HUES64 (cell line): ENCODE data around the gene CYP20A1. TPM values are rescaled to one million over a fixed set of nuclear protein-coding genes. Genes with fewer than 3 reads are reported as not detected.
"Not testable (repeated sequence)": the region's sequence is repeated elsewhere in the genome, so short reads cannot be mapped to it uniquely, and the experiment has no call there.

Source experiments
- H3K27ac ChIP-seq: 2 replicates; pipeline ENCODE4 v1.7.0; 2013; ENCODE audit warnings: low read depth, low read length, inconsistent platforms
- H3K27me3 ChIP-seq: 2 replicates; pipeline ENCODE4 v1.6.1; 2013; ENCODE audit warnings: mild to moderate bottlenecking, low read length; ENCODE audit not compliant: insufficient read depth
- H3K36me3 ChIP-seq: 2 replicates; pipeline ENCODE4 v1.6.1; 2013; ENCODE audit warnings: mild to moderate bottlenecking, low read length; ENCODE audit not compliant: insufficient read depth
- H3K4me1 ChIP-seq: 2 replicates; pipeline ENCODE4 v1.6.1; 2013; ENCODE audit warnings: mild to moderate bottlenecking, low read length, moderate library complexity; ENCODE audit not compliant: insufficient read depth
- H3K4me3 ChIP-seq: 2 replicates; pipeline ENCODE4 v1.5.1; 2013; ENCODE audit warnings: mild to moderate bottlenecking, low read length, moderate library complexity
- H3K9ac ChIP-seq: 2 replicates; pipeline ENCODE4 v1.6.1; 2013; ENCODE audit warnings: mild to moderate bottlenecking, low read depth, low read length
- H3K9me3 ChIP-seq: 2 replicates; pipeline ENCODE4 v1.6.1; 2013; ENCODE audit warnings: low read depth, low read length; ENCODE audit not compliant: insufficient read depth
- WGBS: fragments of 150-250, 120-280 bp; methylation state at CpG from one replicate; pipeline ENCODE4 v1.1.7; 2013; ENCODE audit warnings: missing lambda C conversion rate; 5-methylcytosine and 5-hydroxymethylcytosine counted together
- polyA plus RNA-seq, 2 experiments: library from polyadenylated mRNA; stranded (reverse); fragments of 50-300 nt; gene quantifications; one replicate each; pipeline ENCODE4 v1.2.3, GENCODE V29; 2013

CYP20A1 gene, protein sequence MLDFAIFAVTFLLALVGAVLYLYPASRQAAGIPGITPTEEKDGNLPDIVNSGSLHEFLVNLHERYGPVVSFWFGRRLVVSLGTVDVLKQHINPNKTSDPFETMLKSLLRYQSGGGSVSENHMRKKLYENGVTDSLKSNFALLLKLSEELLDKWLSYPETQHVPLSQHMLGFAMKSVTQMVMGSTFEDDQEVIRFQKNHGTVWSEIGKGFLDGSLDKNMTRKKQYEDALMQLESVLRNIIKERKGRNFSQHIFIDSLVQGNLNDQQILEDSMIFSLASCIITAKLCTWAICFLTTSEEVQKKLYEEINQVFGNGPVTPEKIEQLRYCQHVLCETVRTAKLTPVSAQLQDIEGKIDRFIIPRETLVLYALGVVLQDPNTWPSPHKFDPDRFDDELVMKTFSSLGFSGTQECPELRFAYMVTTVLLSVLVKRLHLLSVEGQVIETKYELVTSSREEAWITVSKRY
- 10.4 TPM for polyA plus RNA-seq (2013, experiment 1 of 2)
- 12.9 TPM for polyA plus RNA-seq (2013, experiment 2 of 2)

- no peaks in the 10 kb centered on the region for H3K9me3 ChIP-seq
- H3K27ac ChIP-seq = peak within 1 kb of the TSS; percentile 95
- H3K36me3 ChIP-seq = peaks cover 6% of the 10 kb centered on the region; the same call in 1 of the 2 replicates
- H3K4me1 ChIP-seq = no peaks in the 10 kb centered on the region
- peak within 1 kb of the TSS; percentile 91 for H3K9ac ChIP-seq
- H3K27me3 ChIP-seq = no peaks in the 10 kb centered on the region
- WGBS = under 1% methylated on average over 80 of the region's 80 CpGs
- H3K4me3 ChIP-seq = peak within 1 kb of the TSS; percentile 81
Measured at GRCh38 chr2:203238704-203239526, at the start of gene CYP20A1. CYP20A1 (plus strand) TSS chr2:203239018; CDS start chr2:203239063, 45 bp downstream.

DNA sequence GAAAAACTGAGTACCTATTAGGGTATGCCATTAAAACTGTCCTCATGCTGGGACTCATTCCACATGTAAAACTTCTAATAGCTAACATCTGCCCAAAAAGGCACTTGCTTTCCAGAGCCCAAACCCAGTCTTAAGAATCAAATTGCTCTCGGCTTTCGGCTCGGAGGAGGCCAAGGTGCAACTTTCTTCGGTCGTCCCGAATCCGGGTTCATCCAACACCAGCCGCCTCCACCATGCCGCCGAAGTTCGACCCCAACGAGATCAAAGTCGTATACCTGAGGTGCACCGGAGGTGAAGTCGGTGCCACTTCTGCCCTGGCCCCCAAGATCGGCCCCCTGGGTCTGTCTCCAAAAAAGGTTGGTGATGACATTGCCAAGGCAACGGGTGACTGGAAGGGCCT, 48.3 kb upstream of the CYP20A1 start:
- H3K36me3 ChIP-seq = peaks cover 15% of the 10 kb centered on the region; the same call in 1 of the 2 replicates
- not testable (repeated sequence) for H3K27me3 ChIP-seq, H3K4me1 ChIP-seq, H3K27ac ChIP-seq, H3K9me3 ChIP-seq, H3K9ac ChIP-seq, H3K4me3 ChIP-seq
- WGBS = 98% methylated on average over 8 of the region's 17 CpGs

DNA sequence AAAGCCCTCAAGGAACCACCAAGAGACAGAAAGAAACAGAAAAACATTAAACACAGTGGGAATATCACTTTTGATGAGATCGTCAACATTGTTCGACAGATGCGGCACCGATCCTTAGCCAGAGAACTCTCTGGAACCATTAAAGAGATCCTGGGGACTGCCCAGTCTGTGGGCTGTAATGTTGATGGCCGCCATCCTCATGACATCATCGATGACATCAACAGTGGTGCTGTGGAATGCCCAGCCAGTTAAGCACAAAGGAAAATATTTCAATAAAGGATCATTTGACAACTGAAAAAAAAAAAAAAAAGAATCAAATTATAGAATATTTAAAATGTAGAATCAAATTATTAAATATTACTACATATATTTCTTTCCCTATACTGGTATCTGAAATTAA, 47.8 kb upstream of the CYP20A1 start:
- not testable (repeated sequence) for H3K4me3 ChIP-seq, H3K4me1 ChIP-seq, H3K9ac ChIP-seq, H3K27ac ChIP-seq, H3K9me3 ChIP-seq, H3K27me3 ChIP-seq
- WGBS = 97% methylated on average over 6 of the region's 6 CpGs
- peaks cover 15% of the 10 kb centered on the region; the same call in 1 of the 2 replicates for H3K36me3 ChIP-seq

DNA sequence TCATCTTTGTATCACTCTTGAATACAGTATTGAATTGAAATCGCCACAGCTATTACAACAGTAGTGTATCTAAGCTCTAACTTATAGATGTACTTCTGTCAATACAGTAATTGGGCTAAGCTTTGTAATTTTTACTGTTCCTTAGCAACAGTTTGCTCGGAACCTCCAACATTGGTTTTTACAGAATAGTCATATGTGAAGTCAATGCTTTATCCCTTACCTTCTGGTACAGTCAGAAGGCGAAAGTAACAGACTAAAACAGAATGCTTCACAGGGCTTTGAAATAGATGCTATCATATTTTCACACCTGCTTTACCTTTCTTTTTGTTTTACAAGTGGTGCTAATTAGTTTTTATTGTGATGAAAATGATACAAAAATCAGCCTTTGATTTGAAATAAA, 46.9 kb upstream of the CYP20A1 start:
- peaks cover 15% of the 10 kb centered on the region; the same call in 1 of the 2 replicates for H3K36me3 ChIP-seq
- H3K9ac ChIP-seq = no peak overlapping the region
- no peaks in the 10 kb centered on the region for H3K4me1 ChIP-seq
- no peak overlapping the region for H3K4me3 ChIP-seq
- no peaks in the 10 kb centered on the region for H3K9me3 ChIP-seq
- no peaks in the 10 kb centered on the region for H3K27me3 ChIP-seq
- no peak overlapping the region for H3K27ac ChIP-seq
- 86% methylated on average over 3 of the region's 3 CpGs for WGBS

GRCh38 chr2:203195331-203196036, 43.3 kb upstream of the CYP20A1 start:
- peaks cover 4% of the 10 kb centered on the region; the same call in 1 of the 2 replicates for H3K36me3 ChIP-seq
- no peaks in the 10 kb centered on the region for H3K9me3 ChIP-seq
- no peak overlapping the region for H3K4me3 ChIP-seq
- H3K27ac ChIP-seq = no peak overlapping the region
- WGBS = 97% methylated on average over 5 of the region's 5 CpGs
- H3K9ac ChIP-seq = no peak overlapping the region
- no peaks in the 10 kb centered on the region for H3K27me3 ChIP-seq
- H3K4me1 ChIP-seq = no peaks in the 10 kb centered on the region

DNA sequence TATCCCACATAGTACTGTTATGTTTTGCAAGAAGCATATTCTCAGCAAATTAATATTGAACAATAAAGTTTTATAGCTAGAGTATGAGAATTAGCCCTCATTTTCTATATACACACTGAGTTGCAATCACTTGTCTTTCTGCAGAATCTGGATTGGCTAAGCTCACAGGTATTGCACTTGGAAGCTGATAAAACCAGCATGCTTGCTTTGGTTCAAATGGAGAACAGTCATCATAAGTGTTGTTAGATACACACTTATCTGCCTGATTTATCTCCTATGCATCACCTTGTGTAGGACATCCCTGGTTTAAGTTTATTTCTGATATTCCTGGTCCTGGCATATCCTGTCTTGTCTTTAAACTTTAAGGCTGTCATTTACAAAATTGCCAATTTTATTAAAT, 38.0 kb upstream of the CYP20A1 start:
- no peaks in the 10 kb centered on the region; the same call in 1 of the 2 replicates for H3K36me3 ChIP-seq
- H3K9ac ChIP-seq = no peak overlapping the region
- no peak overlapping the region for H3K27ac ChIP-seq
- H3K9me3 ChIP-seq = no peaks in the 10 kb centered on the region
- no peak overlapping the region for H3K4me3 ChIP-seq
- no peaks in the 10 kb centered on the region for H3K4me1 ChIP-seq
- H3K27me3 ChIP-seq = no peaks in the 10 kb centered on the region

GRCh38 chr2:203201426-203201825, 37.4 kb upstream of the CYP20A1 start:
- Histone ChIP-seq H3K27me3 (no peaks in the 10 kb centered on the region), H3K4me3 (no peak overlapping the region), H3K9ac (no peak overlapping the region), H3K27ac (no peak overlapping the region), H3K36me3 (no peaks in the 10 kb centered on the region; the same call in 1 of the 2 replicates), H3K9me3 (no peaks in the 10 kb centered on the region), H3K4me1 (no peaks in the 10 kb centered on the region)
- 96% methylated on average over 3 of the region's 5 CpGs for WGBS

- Histone ChIP-seq H3K4me1 (no peaks in the 10 kb centered on the region), H3K27me3 (no peaks in the 10 kb centered on the region), H3K4me3 (no peak overlapping the region), H3K27ac (no peak overlapping the region), H3K9ac (no peak overlapping the region), H3K9me3 (no peaks in the 10 kb centered on the region), H3K36me3 (no peaks in the 10 kb centered on the region)
- WGBS = 100% methylated on average over 1 of the region's 1 CpG
Measured at GRCh38 chr2:203209538-203209937, 29.3 kb upstream of the CYP20A1 start.

GRCh38 chr2:203225423-203226039, 13.3 kb upstream of the CYP20A1 start:
- H3K9me3 ChIP-seq = no peaks in the 10 kb centered on the region
- no peaks in the 10 kb centered on the region for H3K4me1 ChIP-seq
- no peaks in the 10 kb centered on the region for H3K27me3 ChIP-seq
- H3K4me3 ChIP-seq = no peak overlapping the region
- no peaks in the 10 kb centered on the region for H3K36me3 ChIP-seq
- no peak overlapping the region for H3K9ac ChIP-seq
- H3K27ac ChIP-seq = no peak overlapping the region
- WGBS = 99% methylated on average over 2 of the region's 2 CpGs

- not testable (repeated sequence) for H3K9ac ChIP-seq, H3K4me1 ChIP-seq, H3K27me3 ChIP-seq, H3K4me3 ChIP-seq, H3K36me3 ChIP-seq, H3K27ac ChIP-seq, H3K9me3 ChIP-seq
- WGBS = 97% methylated on average over 2 of the region's 2 CpGs
Measured at GRCh38 chr2:203229674-203230073, 9.1 kb upstream of the CYP20A1 start.
